ENCODE data around the gene P3H3.

P3H3 gene

GRCh38 chr12:6842075-6842474 lies 13.9 kb downstream of the P3H3 start:
- Histone ChIP-seq H3K9me3 (ENCODE audit: control insufficient read depth in 1 of 2, low read length in 2 of 2) (no peaks in the 10 kb centered on the region), H3K4me1 (ENCODE audit: control insufficient read depth in 1 of 2, insufficient read depth in 2 of 2, low read length in 2 of 2) (peaks cover 0 to 15% of the 10 kb centered on the region in 2 donors), H3K27ac (ENCODE audit: low read depth, low read length) (no peak overlapping the region), H3K9ac (ENCODE audit: low read depth in 1 of 2, low read length in 2 of 2) (no peak overlapping the region), H3K36me3 (ENCODE audit: control insufficient read depth in 1 of 2, insufficient read depth in 2 of 2, low read length in 2 of 2) (peaks cover 0 to 21% of the 10 kb centered on the region in 2 donors), H3K4me3 (ENCODE audit: low read depth in 1 of 2, low read length in 2 of 2) (no peak overlapping the region), H3K27me3 (ENCODE audit: control insufficient read depth in 1 of 2, insufficient read depth in 2 of 2, low read length in 2 of 2) (no peaks in the 10 kb centered on the region)

- no peaks in the 10 kb centered on the region for H3K9me3 ChIP-seq (ENCODE audit: control insufficient read depth in 1 of 2, low read length in 2 of 2)
- H3K9ac ChIP-seq (ENCODE audit: low read depth in 1 of 2, low read length in 2 of 2), result no peak overlapping the region
- H3K27me3 ChIP-seq (ENCODE audit: control insufficient read depth in 1 of 2, insufficient read depth in 2 of 2, low read length in 2 of 2), result no peaks in the 10 kb centered on the region
- H3K27ac ChIP-seq (ENCODE audit: low read depth, low read length), result no peak overlapping the region
- H3K4me1 ChIP-seq (ENCODE audit: control insufficient read depth in 1 of 2, insufficient read depth in 2 of 2, low read length in 2 of 2), result peaks cover 0 to 15% of the 10 kb centered on the region in 2 donors
- H3K4me3 ChIP-seq (ENCODE audit: low read depth in 1 of 2, low read length in 2 of 2), result no peak overlapping the region
- H3K36me3 ChIP-seq (ENCODE audit: control insufficient read depth in 1 of 2, insufficient read depth in 2 of 2, low read length in 2 of 2), result peaks cover 0 to 22% of the 10 kb centered on the region in 2 donors
Measured at GRCh38 chr12:6843118-6843902, 15.1 kb downstream of the P3H3 start.

GRCh38 chr12:6845395-6845794 lies 17.2 kb downstream of the P3H3 start:
- Histone ChIP-seq H3K9ac (ENCODE audit: low read depth in 1 of 2, low read length in 2 of 2) (no peak overlapping the region), H3K9me3 (ENCODE audit: control insufficient read depth in 1 of 2, low read length in 2 of 2) (no peaks in the 10 kb centered on the region), H3K27me3 (ENCODE audit: control insufficient read depth in 1 of 2, insufficient read depth in 2 of 2, low read length in 2 of 2) (no peaks in the 10 kb centered on the region), H3K27ac (ENCODE audit: low read depth, low read length) (no peak overlapping the region), H3K36me3 (ENCODE audit: control insufficient read depth in 1 of 2, insufficient read depth in 2 of 2, low read length in 2 of 2) (peaks cover 0 to 28% of the 10 kb centered on the region in 2 donors), H3K4me3 (ENCODE audit: low read depth in 1 of 2, low read length in 2 of 2) (no peak overlapping the region), H3K4me1 (ENCODE audit: control insufficient read depth in 1 of 2, insufficient read depth in 2 of 2, low read length in 2 of 2) (peaks cover 0 to 31% of the 10 kb centered on the region in 2 donors)

- H3K9ac ChIP-seq (ENCODE audit: low read depth in 1 of 2, low read length in 2 of 2), result no peak overlapping the region
- H3K9me3 ChIP-seq (ENCODE audit: control insufficient read depth in 1 of 2, low read length in 2 of 2), result no peaks in the 10 kb centered on the region
- H3K27ac ChIP-seq (ENCODE audit: low read depth, low read length), result no peak overlapping the region
- no peaks in the 10 kb centered on the region for H3K27me3 ChIP-seq (ENCODE audit: control insufficient read depth in 1 of 2, insufficient read depth in 2 of 2, low read length in 2 of 2)
- H3K4me3 ChIP-seq (ENCODE audit: low read depth in 1 of 2, low read length in 2 of 2), result no peak overlapping the region
- peaks cover 0 to 27% of the 10 kb centered on the region in 2 donors for H3K4me1 ChIP-seq (ENCODE audit: control insufficient read depth in 1 of 2, insufficient read depth in 2 of 2, low read length in 2 of 2)
- peaks cover 0 to 28% of the 10 kb centered on the region in 2 donors for H3K36me3 ChIP-seq (ENCODE audit: control insufficient read depth in 1 of 2, insufficient read depth in 2 of 2, low read length in 2 of 2)
Measured at GRCh38 chr12:6846316-6846869, 18.2 kb downstream of the P3H3 start.

GRCh38 chr12:6847676-6848075 lies 19.5 kb downstream of the P3H3 start:
- Histone ChIP-seq H3K4me3 (ENCODE audit: low read depth in 1 of 2, low read length in 2 of 2) (no peak overlapping the region), H3K27me3 (ENCODE audit: control insufficient read depth in 1 of 2, insufficient read depth in 2 of 2, low read length in 2 of 2) (no peaks in the 10 kb centered on the region), H3K27ac (ENCODE audit: low read depth, low read length) (no peak overlapping the region), H3K9ac (ENCODE audit: low read depth in 1 of 2, low read length in 2 of 2) (no peak overlapping the region), H3K36me3 (ENCODE audit: control insufficient read depth in 1 of 2, insufficient read depth in 2 of 2, low read length in 2 of 2) (peaks cover 0 to 28% of the 10 kb centered on the region in 2 donors), H3K9me3 (ENCODE audit: control insufficient read depth in 1 of 2, low read length in 2 of 2) (no peaks in the 10 kb centered on the region), H3K4me1 (ENCODE audit: control insufficient read depth in 1 of 2, insufficient read depth in 2 of 2, low read length in 2 of 2) (peaks cover 0 to 22% of the 10 kb centered on the region in 2 donors)

- H3K36me3 ChIP-seq (ENCODE audit: control insufficient read depth in 1 of 2, insufficient read depth in 2 of 2, low read length in 2 of 2), result peaks cover 0 to 26% of the 10 kb centered on the region in 2 donors
- peaks cover 11 to 22% of the 10 kb centered on the region in 2 donors for H3K4me1 ChIP-seq (ENCODE audit: control insufficient read depth in 1 of 2, insufficient read depth in 2 of 2, low read length in 2 of 2)
- no peak overlapping the region for H3K9ac ChIP-seq (ENCODE audit: low read depth in 1 of 2, low read length in 2 of 2)
- H3K4me3 ChIP-seq (ENCODE audit: low read depth in 1 of 2, low read length in 2 of 2), result no peak overlapping the region
- no peaks in the 10 kb centered on the region for H3K9me3 ChIP-seq (ENCODE audit: control insufficient read depth in 1 of 2, low read length in 2 of 2)
- H3K27me3 ChIP-seq (ENCODE audit: control insufficient read depth in 1 of 2, insufficient read depth in 2 of 2, low read length in 2 of 2), result no peaks in the 10 kb centered on the region
- H3K27ac ChIP-seq (ENCODE audit: low read depth, low read length), result no peak overlapping the region
Measured at GRCh38 chr12:6849427-6849826, 21.2 kb downstream of the P3H3 start.

GRCh38 chr12:6849976-6850560 lies 21.9 kb downstream of the P3H3 start:
- Histone ChIP-seq H3K27ac (ENCODE audit: low read depth, low read length) (no peak overlapping the region), H3K27me3 (ENCODE audit: control insufficient read depth in 1 of 2, insufficient read depth in 2 of 2, low read length in 2 of 2) (no peaks in the 10 kb centered on the region), H3K4me3 (ENCODE audit: low read depth in 1 of 2, low read length in 2 of 2) (peak overlapping the region; percentile 65 to 96), H3K9me3 (ENCODE audit: control insufficient read depth in 1 of 2, low read length in 2 of 2) (no peaks in the 10 kb centered on the region), H3K9ac (ENCODE audit: low read depth in 1 of 2, low read length in 2 of 2) (peak overlapping the region; percentile 21 to 82), H3K4me1 (ENCODE audit: control insufficient read depth in 1 of 2, insufficient read depth in 2 of 2, low read length in 2 of 2) (peaks cover 11 to 22% of the 10 kb centered on the region in 2 donors), H3K36me3 (ENCODE audit: control insufficient read depth in 1 of 2, insufficient read depth in 2 of 2, low read length in 2 of 2) (peaks cover 0 to 26% of the 10 kb centered on the region in 2 donors)

- Histone ChIP-seq H3K9ac (ENCODE audit: low read depth in 1 of 2, low read length in 2 of 2) (peak overlapping the region; percentile 38 to 82), H3K9me3 (ENCODE audit: control insufficient read depth in 1 of 2, low read length in 2 of 2) (no peaks in the 10 kb centered on the region), H3K4me3 (ENCODE audit: low read depth in 1 of 2, low read length in 2 of 2) (peak overlapping the region; percentile 65 to 96), H3K36me3 (ENCODE audit: control insufficient read depth in 1 of 2, insufficient read depth in 2 of 2, low read length in 2 of 2) (peaks cover 0 to 32% of the 10 kb centered on the region in 2 donors), H3K4me1 (ENCODE audit: control insufficient read depth in 1 of 2, insufficient read depth in 2 of 2, low read length in 2 of 2) (peaks cover 11 to 22% of the 10 kb centered on the region in 2 donors), H3K27ac (ENCODE audit: low read depth, low read length) (no peak overlapping the region), H3K27me3 (ENCODE audit: control insufficient read depth in 1 of 2, insufficient read depth in 2 of 2, low read length in 2 of 2) (no peaks in the 10 kb centered on the region)
Measured at GRCh38 chr12:6850796-6851152, 22.6 kb downstream of the P3H3 start.

- no peaks in the 10 kb centered on the region for H3K27me3 ChIP-seq (ENCODE audit: control insufficient read depth in 1 of 2, insufficient read depth in 2 of 2, low read length in 2 of 2)
- H3K9me3 ChIP-seq (ENCODE audit: control insufficient read depth in 1 of 2, low read length in 2 of 2), result no peaks in the 10 kb centered on the region
- peaks cover 0 to 36% of the 10 kb centered on the region in 2 donors for H3K36me3 ChIP-seq (ENCODE audit: control insufficient read depth in 1 of 2, insufficient read depth in 2 of 2, low read length in 2 of 2)
- peak within 1 kb of the TSS; percentile 83 for H3K27ac ChIP-seq (ENCODE audit: low read depth, low read length)
- peaks cover 11 to 22% of the 10 kb centered on the region in 2 donors for H3K4me1 ChIP-seq (ENCODE audit: control insufficient read depth in 1 of 2, insufficient read depth in 2 of 2, low read length in 2 of 2)
- H3K4me3 ChIP-seq (ENCODE audit: low read depth in 1 of 2, low read length in 2 of 2), result peak within 1 kb of the TSS; percentile 65 to 96
- H3K9ac ChIP-seq (ENCODE audit: low read depth in 1 of 2, low read length in 2 of 2), result peak within 1 kb of the TSS; percentile 82 to 86
Measured at GRCh38 chr12:6851153-6851920, 23.1 kb downstream of the P3H3 start, which contains the start of gene CDCA3. Gene CDCA3, minus strand, starts transcription at chr12:6851286. Its CDS starts 334 bp downstream, at chr12:6850952.

All from duodenal mucosa (tissue), 2 donors.